ENCODE data around the gene GRK5.
A peak's percentile ranks its signal among the peaks of the same experiment; 100 is the strongest.
"Not testable (repeated sequence)": the region's sequence is repeated elsewhere in the genome, so short reads cannot be mapped to it uniquely, and the experiment has no call there.

Gene GRK5

GRCh38 chr10:119207366-119207666 is at the start of gene GRK5:
Gene GRK5, plus strand, starts transcription at chr10:119207571. Its CDS starts 347 bp downstream, at chr10:119207918.
- DNase-seq: peak; percentile 98

GRCh38 chr10:119159332-119159731 is 48.0 kb upstream of the GRK5 start:
- DNase-seq: no peak

GRCh38 chr10:119161680-119162451 is 45.5 kb upstream of the GRK5 start:
- DNase-seq: no peak

- no peak for DNase-seq
These were observed 44.8 kb upstream of the GRK5 start for GRCh38 chr10:119162452-119163092.

GRCh38 chr10:119165171-119166117 is 41.9 kb upstream of the GRK5 start, which contains the start of gene SFXN4:
Gene SFXN4, minus strand, starts transcription at chr10:119165714. Its CDS starts 67 bp downstream, at chr10:119165647.
- DNase-seq: peak; percentile 70

GRCh38 chr10:119166118-119166500 is 41.3 kb upstream of the GRK5 start:
- no peak for DNase-seq

- DNase-seq: no peak
These were observed 40.8 kb upstream of the GRK5 start for GRCh38 chr10:119166564-119166963.

- no peak for DNase-seq
These were observed 40.3 kb upstream of the GRK5 start for GRCh38 chr10:119167041-119167440.

GRCh38 chr10:119174109-119174508 is 33.3 kb upstream of the GRK5 start:
- DNase-seq: no peak

GRCh38 chr10:119176166-119176565 is 31.2 kb upstream of the GRK5 start:
- DNase-seq: no peak

- no peak for DNase-seq
These were observed 29.5 kb upstream of the GRK5 start for GRCh38 chr10:119177708-119178371.

- DNase-seq: peak; percentile 88
These were observed 28.8 kb upstream of the GRK5 start, which contains the start of gene PRDX3 for GRCh38 chr10:119178372-119179119. Gene PRDX3, minus strand, starts transcription at chr10:119178812. Its CDS starts 22 bp downstream, at chr10:119178790.

- not testable (repeated sequence) for DNase-seq
These were observed 26.4 kb upstream of the GRK5 start for GRCh38 chr10:119180850-119181400.

- DNase-seq: no peak
These were observed 23.5 kb upstream of the GRK5 start for GRCh38 chr10:119183664-119184412.

GRCh38 chr10:119189811-119190282 is 17.5 kb upstream of the GRK5 start:
- DNase-seq: no peak

GRCh38 chr10:119190353-119190752 is 17.0 kb upstream of the GRK5 start:
- DNase-seq: no peak

- no peak for DNase-seq
These were observed 16.2 kb upstream of the GRK5 start for GRCh38 chr10:119190954-119191785.

- no peak for DNase-seq
These were observed 15.5 kb upstream of the GRK5 start for GRCh38 chr10:119191881-119192280.

- DNase-seq: no peak
These were observed 9.4 kb upstream of the GRK5 start for GRCh38 chr10:119197921-119198320.

- no peak for DNase-seq
These were observed 8.9 kb upstream of the GRK5 start for GRCh38 chr10:119198438-119198837.
